ENCODE measurements around the gene PDIA5.

The PDIA5 gene

DNA sequence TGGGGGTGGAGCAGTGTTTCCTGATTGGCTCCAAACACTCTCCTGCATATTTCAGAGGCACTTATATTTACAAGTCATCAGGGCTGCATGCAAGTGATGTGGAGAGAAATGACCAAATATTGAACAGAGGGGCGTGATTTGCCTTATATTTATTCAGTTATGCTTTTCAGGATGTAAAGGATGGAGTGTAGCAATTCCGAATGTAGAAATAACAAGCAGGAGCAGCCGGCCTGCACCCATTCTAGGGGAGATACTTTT is 19.8 kb upstream of the PDIA5 start:
- Histone ChIP-seq H3K27me3 (ENCODE audit: control insufficient read depth, insufficient read depth, low read length) (no peaks in the 10 kb centered on the region), H3K9ac (ENCODE audit: low read length) (no peak overlapping the region), H3K9me3 (ENCODE audit: control insufficient read depth, low read length) (no peaks in the 10 kb centered on the region), H3K4me1 (ENCODE audit: control insufficient read depth, insufficient read depth, low read length) (no peaks in the 10 kb centered on the region), H3K4me3 (ENCODE audit: low read length) (no peak overlapping the region), H3K36me3 (ENCODE audit: control insufficient read depth, insufficient read depth, low read length) (no peaks in the 10 kb centered on the region)

DNA sequence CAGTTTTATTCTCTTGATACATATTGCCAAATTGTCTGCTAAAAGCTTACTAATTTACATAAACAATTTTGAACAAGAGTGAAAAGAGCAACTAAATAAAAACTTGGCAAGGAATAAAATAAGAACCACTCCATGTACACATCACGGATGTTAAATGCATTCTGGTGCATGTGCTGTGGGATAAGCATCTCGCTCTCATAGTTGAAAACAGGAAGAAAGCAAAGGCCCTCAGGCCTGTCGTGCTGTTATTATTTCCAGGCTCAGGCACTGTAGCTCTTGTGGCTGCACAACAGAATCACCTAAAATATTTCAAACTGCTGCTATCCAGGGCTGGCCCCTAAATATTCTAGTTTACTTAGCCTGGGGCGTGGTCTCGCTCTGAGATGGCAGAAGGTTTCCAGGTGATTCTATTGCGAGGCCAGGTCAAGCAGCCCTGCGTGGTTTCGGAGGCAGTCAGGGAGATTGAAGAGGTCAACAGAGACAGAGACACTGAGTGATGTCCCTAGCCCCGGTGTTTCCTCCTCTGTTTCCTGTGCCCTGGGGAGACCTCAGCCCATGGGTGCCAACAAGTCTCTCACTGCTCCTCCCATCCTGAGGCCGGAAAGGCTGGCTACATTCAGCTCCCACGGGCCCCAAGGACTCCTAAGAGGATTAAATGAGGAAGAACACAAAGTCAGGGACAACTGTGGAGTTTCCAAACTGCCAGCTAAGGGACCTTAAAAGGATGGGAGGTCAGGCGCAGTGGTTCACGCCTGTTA is 18.2 kb upstream of the PDIA5 start:
- Histone ChIP-seq H3K4me1 (ENCODE audit: control insufficient read depth, insufficient read depth, low read length) (no peaks in the 10 kb centered on the region), H3K36me3 (ENCODE audit: control insufficient read depth, insufficient read depth, low read length) (no peaks in the 10 kb centered on the region), H3K9me3 (ENCODE audit: control insufficient read depth, low read length) (no peaks in the 10 kb centered on the region), H3K4me3 (ENCODE audit: low read length) (no peak overlapping the region), H3K9ac (ENCODE audit: low read length) (no peak overlapping the region), H3K27me3 (ENCODE audit: control insufficient read depth, insufficient read depth, low read length) (no peaks in the 10 kb centered on the region)

DNA sequence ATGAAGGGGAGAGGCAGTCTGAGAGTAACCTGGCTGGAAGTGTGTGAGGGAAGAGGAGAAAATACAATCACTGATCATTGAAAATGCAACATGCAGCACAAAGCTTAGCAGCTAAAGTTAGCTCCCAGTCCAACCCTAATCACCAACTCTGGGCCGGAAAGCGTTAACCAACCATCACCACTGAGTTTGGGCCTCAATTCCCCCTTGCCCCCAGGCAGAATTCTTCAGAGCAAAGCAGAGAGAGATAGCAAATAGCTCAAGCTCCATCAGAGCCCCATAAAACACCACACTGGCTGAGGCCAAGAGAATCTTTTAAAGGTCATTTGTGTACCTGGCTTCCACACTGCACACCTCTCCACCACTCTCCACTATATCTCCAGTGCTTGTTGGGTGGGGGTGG is 16.2 kb upstream of the PDIA5 start:
- no peak overlapping the region for H3K9ac ChIP-seq (ENCODE audit: low read length)
- H3K4me1 ChIP-seq (ENCODE audit: control insufficient read depth, insufficient read depth, low read length), result no peaks in the 10 kb centered on the region
- no peaks in the 10 kb centered on the region for H3K36me3 ChIP-seq (ENCODE audit: control insufficient read depth, insufficient read depth, low read length)
- H3K4me3 ChIP-seq (ENCODE audit: low read length), result no peak overlapping the region
- H3K27me3 ChIP-seq (ENCODE audit: control insufficient read depth, insufficient read depth, low read length), result no peaks in the 10 kb centered on the region
- no peaks in the 10 kb centered on the region for H3K9me3 ChIP-seq (ENCODE audit: control insufficient read depth, low read length)

DNA sequence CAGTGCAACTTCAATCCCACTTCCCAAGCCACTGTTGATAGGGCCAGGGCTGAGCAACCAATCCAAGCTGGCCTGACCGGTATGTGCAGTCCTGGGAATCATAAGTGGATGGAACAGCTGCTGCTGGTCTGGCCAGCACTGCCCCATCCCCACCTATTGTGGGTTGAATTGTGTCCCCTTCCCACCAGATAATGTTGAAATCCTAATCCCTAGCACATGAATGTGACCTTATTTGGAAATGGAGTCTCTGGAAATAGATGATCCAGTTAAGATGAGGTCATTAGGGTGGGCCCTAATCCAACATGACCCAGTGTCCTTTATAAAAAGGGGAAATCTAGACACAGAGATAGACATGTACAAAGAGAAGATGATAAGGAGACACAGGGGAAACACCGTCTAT is 13.7 kb upstream of the PDIA5 start:
- no peaks in the 10 kb centered on the region for H3K27me3 ChIP-seq (ENCODE audit: control insufficient read depth, insufficient read depth, low read length)
- no peak overlapping the region for H3K9ac ChIP-seq (ENCODE audit: low read length)
- H3K9me3 ChIP-seq (ENCODE audit: control insufficient read depth, low read length), result no peaks in the 10 kb centered on the region
- H3K4me1 ChIP-seq (ENCODE audit: control insufficient read depth, insufficient read depth, low read length), result no peaks in the 10 kb centered on the region
- no peak overlapping the region for H3K4me3 ChIP-seq (ENCODE audit: low read length)
- no peaks in the 10 kb centered on the region for H3K36me3 ChIP-seq (ENCODE audit: control insufficient read depth, insufficient read depth, low read length)

DNA sequence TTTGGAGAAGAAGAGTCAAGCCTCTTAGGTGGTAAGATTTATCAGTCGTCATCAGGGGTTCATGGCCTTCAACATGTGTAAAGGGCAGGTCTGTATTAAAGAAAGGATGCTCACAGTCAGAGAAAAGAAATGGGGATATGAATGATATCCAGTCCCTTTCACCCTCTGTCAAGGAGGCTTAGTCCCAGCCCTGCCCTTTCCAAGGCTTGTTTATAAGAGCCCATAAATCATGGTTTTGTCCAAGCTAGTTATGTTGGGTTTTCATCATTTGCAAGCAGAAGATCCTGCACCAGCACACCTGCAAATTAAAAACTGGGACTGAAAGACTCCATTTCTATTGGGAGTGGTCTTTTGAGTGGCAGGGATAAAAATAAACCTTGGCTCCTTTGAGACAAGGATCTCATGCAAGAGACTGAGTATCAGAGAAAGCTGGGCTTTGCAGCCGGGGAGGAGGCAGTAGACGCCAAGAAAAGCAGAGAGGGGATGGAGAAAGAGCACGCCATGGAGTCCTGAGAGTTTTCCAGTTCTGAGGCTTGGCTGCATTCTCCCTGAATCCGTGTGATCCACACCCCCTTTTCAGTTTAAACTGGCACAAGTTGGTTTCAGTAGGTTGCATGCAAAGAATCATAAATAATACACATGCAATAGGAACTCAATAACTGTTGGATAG is 12.6 kb upstream of the PDIA5 start:
- H3K9me3 ChIP-seq (ENCODE audit: control insufficient read depth, low read length), result no peaks in the 10 kb centered on the region
- no peaks in the 10 kb centered on the region for H3K27me3 ChIP-seq (ENCODE audit: control insufficient read depth, insufficient read depth, low read length)
- no peak overlapping the region for H3K9ac ChIP-seq (ENCODE audit: low read length)
- no peaks in the 10 kb centered on the region for H3K4me1 ChIP-seq (ENCODE audit: control insufficient read depth, insufficient read depth, low read length)
- no peak overlapping the region for H3K4me3 ChIP-seq (ENCODE audit: low read length)
- no peaks in the 10 kb centered on the region for H3K36me3 ChIP-seq (ENCODE audit: control insufficient read depth, insufficient read depth, low read length)

DNA sequence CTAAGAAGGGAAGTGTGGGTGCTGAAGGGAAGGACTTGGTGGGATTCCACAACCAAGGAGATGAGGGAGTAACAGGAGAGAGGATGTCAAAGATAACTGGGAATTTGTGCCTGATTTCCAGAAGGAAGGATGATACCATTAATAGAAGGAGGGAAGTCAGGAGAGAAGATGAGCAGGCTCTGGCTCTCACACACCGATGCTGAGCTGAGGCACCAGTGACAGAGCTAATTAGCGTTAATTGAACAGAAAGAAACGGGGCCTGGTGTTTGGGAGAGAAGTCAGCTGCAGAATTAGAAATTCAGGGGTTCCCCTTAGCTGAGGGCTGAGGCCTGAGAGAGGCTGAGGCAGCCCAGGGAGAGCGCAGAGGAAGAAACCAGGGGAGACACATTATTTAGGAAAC is 11.9 kb upstream of the PDIA5 start:
- no peak overlapping the region for H3K4me3 ChIP-seq (ENCODE audit: low read length)
- H3K9me3 ChIP-seq (ENCODE audit: control insufficient read depth, low read length), result no peaks in the 10 kb centered on the region
- no peaks in the 10 kb centered on the region for H3K4me1 ChIP-seq (ENCODE audit: control insufficient read depth, insufficient read depth, low read length)
- no peak overlapping the region for H3K9ac ChIP-seq (ENCODE audit: low read length)
- H3K27me3 ChIP-seq (ENCODE audit: control insufficient read depth, insufficient read depth, low read length), result no peaks in the 10 kb centered on the region
- no peaks in the 10 kb centered on the region for H3K36me3 ChIP-seq (ENCODE audit: control insufficient read depth, insufficient read depth, low read length)

DNA sequence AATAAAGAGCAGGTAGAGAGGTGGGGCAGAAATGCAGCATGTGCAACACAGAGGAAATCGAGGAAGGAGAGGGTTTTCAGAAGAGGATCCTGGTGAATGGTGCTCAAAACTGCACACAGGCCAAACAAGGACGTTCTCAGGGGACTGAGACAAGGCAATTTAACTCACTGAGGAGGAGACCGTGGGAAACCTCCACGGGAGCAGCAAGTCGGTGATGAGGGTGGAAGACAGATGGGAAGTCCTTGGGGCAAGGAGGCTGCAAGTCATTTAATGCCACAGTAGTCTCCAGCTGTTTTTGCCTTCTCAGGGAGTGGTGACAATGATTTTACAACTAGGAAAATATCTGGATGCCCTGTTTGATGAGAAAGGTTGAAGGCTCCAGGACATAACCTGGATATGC is 11.5 kb upstream of the PDIA5 start:
- Histone ChIP-seq H3K27me3 (ENCODE audit: control insufficient read depth, insufficient read depth, low read length) (no peaks in the 10 kb centered on the region), H3K4me1 (ENCODE audit: control insufficient read depth, insufficient read depth, low read length) (no peaks in the 10 kb centered on the region), H3K9me3 (ENCODE audit: control insufficient read depth, low read length) (no peaks in the 10 kb centered on the region), H3K9ac (ENCODE audit: low read length) (no peak overlapping the region), H3K4me3 (ENCODE audit: low read length) (no peak overlapping the region), H3K36me3 (ENCODE audit: control insufficient read depth, insufficient read depth, low read length) (no peaks in the 10 kb centered on the region)

DNA sequence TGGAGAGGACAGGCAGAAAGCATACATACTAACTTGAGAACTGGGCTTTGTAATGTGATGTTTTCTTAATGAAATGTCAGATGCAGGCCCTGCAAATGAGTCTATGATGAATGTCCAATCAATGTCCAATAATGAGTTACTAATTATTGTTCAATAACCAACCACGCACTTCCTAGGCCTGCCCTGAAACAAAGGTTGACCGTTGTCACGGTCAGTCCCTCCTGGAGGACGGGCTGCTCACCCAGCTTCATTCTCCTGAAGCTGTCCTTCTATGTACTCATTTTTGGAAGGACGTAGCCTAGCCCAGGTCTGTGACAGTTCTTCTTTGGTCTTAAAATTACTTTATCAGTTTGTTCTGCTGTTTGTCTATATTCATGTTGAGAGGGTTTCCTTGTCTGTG is 8.3 kb upstream of the PDIA5 start:
- Histone ChIP-seq H3K36me3 (ENCODE audit: control insufficient read depth, insufficient read depth, low read length) (no peaks in the 10 kb centered on the region), H3K4me1 (ENCODE audit: control insufficient read depth, insufficient read depth, low read length) (peaks cover 13% of the 10 kb centered on the region), H3K9me3 (ENCODE audit: control insufficient read depth, low read length) (no peaks in the 10 kb centered on the region), H3K9ac (ENCODE audit: low read length) (no peak overlapping the region), H3K4me3 (ENCODE audit: low read length) (no peak overlapping the region), H3K27me3 (ENCODE audit: control insufficient read depth, insufficient read depth, low read length) (no peaks in the 10 kb centered on the region)

DNA sequence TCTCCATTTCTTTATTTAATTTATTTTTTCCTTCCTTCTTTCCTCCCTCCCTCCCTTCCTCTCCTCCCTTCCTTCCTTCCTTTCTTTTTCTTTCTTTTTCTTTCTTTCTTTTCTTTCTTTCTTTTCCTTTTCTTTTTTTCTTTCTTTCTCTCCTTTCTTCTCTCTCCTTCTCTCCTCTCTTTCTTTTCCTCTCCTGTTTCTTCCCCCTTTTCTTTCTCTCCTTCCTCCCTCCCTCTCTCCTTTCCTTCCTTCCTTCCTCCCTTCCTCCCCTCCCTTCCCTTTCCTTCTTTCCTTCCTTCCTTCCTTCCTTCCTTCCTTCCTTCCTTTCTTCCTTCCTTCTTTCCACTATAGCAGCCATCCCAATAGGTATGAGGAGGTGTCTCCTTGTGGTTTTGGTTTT is 6.8 kb upstream of the PDIA5 start:
- Histone ChIP-seq H3K9ac (ENCODE audit: low read length) (no peak overlapping the region), H3K4me1 (ENCODE audit: control insufficient read depth, insufficient read depth, low read length) (peaks cover 13% of the 10 kb centered on the region), H3K27me3 (ENCODE audit: control insufficient read depth, insufficient read depth, low read length) (no peaks in the 10 kb centered on the region), H3K36me3 (ENCODE audit: control insufficient read depth, insufficient read depth, low read length) (no peaks in the 10 kb centered on the region), H3K4me3 (ENCODE audit: low read length) (no peak overlapping the region), H3K9me3 (ENCODE audit: control insufficient read depth, low read length) (no peaks in the 10 kb centered on the region)

DNA sequence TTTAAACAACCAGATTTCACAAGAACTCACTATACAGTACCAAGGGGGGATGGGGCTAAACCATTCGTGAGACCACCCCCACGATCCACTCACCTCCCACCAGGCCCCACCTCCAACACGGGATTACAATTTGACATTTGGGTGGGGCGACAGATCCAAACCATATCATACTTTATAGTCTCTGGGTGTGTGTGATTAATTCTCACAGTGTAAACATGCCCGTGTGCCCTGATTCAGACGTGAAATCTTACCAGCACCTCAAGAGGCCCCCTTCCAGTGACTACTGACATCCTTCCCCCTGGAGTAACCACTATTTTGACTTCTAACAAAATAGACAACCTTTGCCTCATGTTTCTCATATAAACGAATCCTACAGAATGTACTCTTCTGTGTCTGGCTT is 5.0 kb upstream of the PDIA5 start:
- no peaks in the 10 kb centered on the region for H3K9me3 ChIP-seq (ENCODE audit: control insufficient read depth, low read length)

DNA sequence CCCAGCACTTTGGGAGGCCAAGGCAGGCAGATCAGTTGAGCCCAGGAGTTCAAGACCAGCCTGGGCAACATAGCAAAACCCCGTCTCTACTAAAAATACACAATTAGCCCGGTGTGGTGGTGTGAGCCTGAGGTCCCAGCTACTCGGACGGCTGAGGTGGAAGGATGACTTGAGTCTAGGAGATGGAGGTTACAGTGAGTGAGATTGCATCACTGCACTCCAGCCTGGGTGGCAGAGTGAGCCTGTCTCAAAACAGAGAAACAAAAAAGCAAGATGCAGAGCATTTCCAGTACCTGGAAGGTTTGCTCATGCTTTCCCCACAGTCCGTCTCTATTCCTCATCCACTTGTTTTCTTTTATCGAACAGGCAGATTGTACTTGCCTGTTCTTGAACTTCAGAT is 3.8 kb upstream of the PDIA5 start:
- Histone ChIP-seq H3K27me3 (ENCODE audit: control insufficient read depth, insufficient read depth, low read length) (no peaks in the 10 kb centered on the region), H3K4me1 (ENCODE audit: control insufficient read depth, insufficient read depth, low read length) (peaks cover 14% of the 10 kb centered on the region), H3K4me3 (ENCODE audit: low read length) (no peak overlapping the region), H3K36me3 (ENCODE audit: control insufficient read depth, insufficient read depth, low read length) (no peaks in the 10 kb centered on the region), H3K9me3 (ENCODE audit: control insufficient read depth, low read length) (no peaks in the 10 kb centered on the region), H3K9ac (ENCODE audit: low read length) (no peak overlapping the region)

More for the DNA sequence above, 5.0 kb upstream of the PDIA5 start:
- Histone ChIP-seq H3K27me3 (ENCODE audit: control insufficient read depth, insufficient read depth, low read length) (no peaks in the 10 kb centered on the region), H3K4me3 (ENCODE audit: low read length) (no peak overlapping the region), H3K36me3 (ENCODE audit: control insufficient read depth, insufficient read depth, low read length) (no peaks in the 10 kb centered on the region), H3K9ac (ENCODE audit: low read length) (no peak overlapping the region), H3K4me1 (ENCODE audit: control insufficient read depth, insufficient read depth, low read length) (peaks cover 13% of the 10 kb centered on the region)

DNA sequence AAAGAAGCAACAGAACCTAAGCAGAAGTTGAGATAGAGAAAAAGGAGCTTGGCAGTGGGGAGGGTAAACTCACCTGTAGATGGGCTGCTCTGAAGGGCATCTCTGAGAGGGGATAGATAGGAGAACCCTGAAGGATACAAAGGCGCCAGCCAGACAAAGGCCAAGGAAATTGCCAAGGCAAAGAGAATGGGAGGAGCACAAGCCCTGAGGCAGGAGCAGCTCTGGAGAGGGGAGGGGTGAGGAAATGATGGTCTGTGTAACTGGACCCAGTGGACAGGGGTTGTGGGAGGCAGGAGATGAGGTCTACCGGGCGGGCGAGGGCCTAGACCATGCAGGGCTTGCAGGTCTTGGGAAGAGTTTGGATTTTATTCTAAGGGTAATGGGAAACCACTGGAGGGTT is 2.3 kb upstream of the PDIA5 start:
- Histone ChIP-seq H3K27me3 (ENCODE audit: control insufficient read depth, insufficient read depth, low read length) (no peaks in the 10 kb centered on the region), H3K4me3 (ENCODE audit: low read length) (no peak overlapping the region), H3K9ac (ENCODE audit: low read length) (no peak overlapping the region), H3K36me3 (ENCODE audit: control insufficient read depth, insufficient read depth, low read length) (no peaks in the 10 kb centered on the region), H3K9me3 (ENCODE audit: control insufficient read depth, low read length) (no peaks in the 10 kb centered on the region), H3K4me1 (ENCODE audit: control insufficient read depth, insufficient read depth, low read length) (peaks cover 29% of the 10 kb centered on the region)

DNA sequence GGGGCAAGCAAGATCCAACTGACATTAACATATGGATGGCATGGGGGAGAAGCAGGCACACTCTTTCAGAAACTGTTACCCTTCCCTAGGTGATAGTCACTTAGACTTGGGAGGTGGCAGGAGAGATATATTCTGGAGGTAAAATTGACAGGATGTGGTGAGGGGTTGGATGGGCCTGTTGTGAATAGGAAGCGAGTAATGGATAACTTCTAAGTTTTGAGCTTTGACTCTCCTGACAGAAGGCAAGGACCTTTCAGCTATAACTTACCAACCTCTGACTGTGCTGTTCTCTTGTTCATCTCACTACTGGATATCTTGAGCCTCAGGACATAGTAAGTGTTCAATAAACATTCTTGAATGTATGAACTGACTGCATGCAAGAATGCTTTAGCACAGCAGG is 1.9 kb upstream of the PDIA5 start:
- H3K36me3 ChIP-seq (ENCODE audit: control insufficient read depth, insufficient read depth, low read length), result no peaks in the 10 kb centered on the region
- no peaks in the 10 kb centered on the region for H3K27me3 ChIP-seq (ENCODE audit: control insufficient read depth, insufficient read depth, low read length)
- no peak overlapping the region for H3K9ac ChIP-seq (ENCODE audit: low read length)
- peaks cover 31% of the 10 kb centered on the region for H3K4me1 ChIP-seq (ENCODE audit: control insufficient read depth, insufficient read depth, low read length)
- H3K4me3 ChIP-seq (ENCODE audit: low read length), result no peak overlapping the region
- no peaks in the 10 kb centered on the region for H3K9me3 ChIP-seq (ENCODE audit: control insufficient read depth, low read length)

All from mucosa of stomach (tissue), 1 donor.